ENCODE measurements around the gene RAB7A. TPM values are rescaled to one million over a fixed set of nuclear protein-coding genes. Genes with fewer than 3 reads are reported as not detected.
A peak's percentile ranks its signal among the peaks of the same experiment; 100 is the strongest.

The RAB7A gene
- total and polyA plus RNA-seq, 2 experiments from 2014 or later: 71.3 to 255 TPM

DNA sequence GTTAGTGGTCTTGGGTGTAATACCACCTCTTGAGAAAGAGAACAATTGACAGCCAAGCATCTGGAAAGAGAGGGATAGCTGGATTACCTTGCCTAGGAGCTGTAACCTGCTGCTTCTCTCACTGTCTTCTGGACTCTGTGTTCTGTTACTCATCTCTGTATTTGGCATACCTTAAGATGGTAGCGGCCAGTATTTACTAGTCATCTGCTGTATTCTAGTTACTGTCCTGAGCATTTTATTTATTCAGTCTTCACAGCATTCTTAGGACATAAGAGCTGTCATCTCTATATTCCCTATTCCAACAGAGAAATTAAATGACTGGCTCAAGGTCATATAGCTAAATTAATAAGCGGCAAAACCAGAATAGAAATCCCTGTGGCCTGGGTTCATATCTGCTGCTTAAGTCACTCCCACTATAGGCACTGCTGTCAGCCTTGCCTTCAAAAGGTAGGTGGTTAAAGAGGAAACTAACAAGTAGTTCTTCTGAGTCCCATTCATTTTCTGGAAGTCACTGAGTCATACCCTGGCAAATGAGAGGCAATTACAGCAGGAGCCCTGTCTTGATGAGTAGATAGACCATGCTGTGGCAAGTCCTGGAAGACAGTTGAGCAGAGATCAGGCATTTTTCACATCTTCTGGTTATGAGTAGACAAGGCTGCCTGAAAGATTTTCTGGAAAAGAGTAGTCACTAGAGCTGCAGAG lies 68.2 kb downstream of the RAB7A start:
- no peaks in the 10 kb centered on the region for H3K9me2 ChIP-seq (ENCODE audit: insufficient read depth)
- TF ChIP-seq EZH2 (IDR thresholded peaks at IDR 0.05; ENCODE audit: insufficient read depth, poor library complexity, severe bottlenecking) (no peak), EZH2phosphoT487 (IDR thresholded peaks at IDR 0.05; ENCODE audit: insufficient read depth, low read depth) (no peak)
- H3K4me2 ChIP-seq (ENCODE audit: unreplicated experiment): peak overlapping the region; percentile 56
- in situ Hi-C loops (cut with MboI): no loop called here
- H2AFZ ChIP-seq: no peak overlapping the region
- H3K9ac ChIP-seq: peak overlapping the region; percentile 47
- H3K27me3 ChIP-seq (replicated peaks; ENCODE audit: insufficient read depth): no peaks in the 10 kb centered on the region
- H3F3A ChIP-seq (ENCODE audit: insufficient read depth): peaks cover 40% of the 10 kb centered on the region
- no peaks in the 10 kb centered on the region for H3K9me3 ChIP-seq (ENCODE audit: low read depth)
- H3K4me1 ChIP-seq (ENCODE audit: insufficient read depth): peaks cover 22% of the 10 kb centered on the region
- H4K20me1 ChIP-seq (ENCODE audit: insufficient read depth): peaks cover 27% of the 10 kb centered on the region
- H3K4me3 ChIP-seq: no peak overlapping the region; the same call in 1 of the 2 replicates
- WGBS, 2 experiments (ENCODE audit: low coverage in 1 of 2, low lambda C conversion rate in 2 of 2, missing lambda C conversion rate in 2 of 2): 32 to 44% methylated on average over 2 of the region's 2 CpGs
- H3K79me2 ChIP-seq (ENCODE audit: insufficient read depth): peaks cover 94% of the 10 kb centered on the region
- peak; percentile 94 for DNase-seq
- H3K36me3 ChIP-seq (ENCODE audit: low read depth): peaks cover 26% of the 10 kb centered on the region
- peak overlapping the region; percentile 79 for H3K27ac ChIP-seq

DNA sequence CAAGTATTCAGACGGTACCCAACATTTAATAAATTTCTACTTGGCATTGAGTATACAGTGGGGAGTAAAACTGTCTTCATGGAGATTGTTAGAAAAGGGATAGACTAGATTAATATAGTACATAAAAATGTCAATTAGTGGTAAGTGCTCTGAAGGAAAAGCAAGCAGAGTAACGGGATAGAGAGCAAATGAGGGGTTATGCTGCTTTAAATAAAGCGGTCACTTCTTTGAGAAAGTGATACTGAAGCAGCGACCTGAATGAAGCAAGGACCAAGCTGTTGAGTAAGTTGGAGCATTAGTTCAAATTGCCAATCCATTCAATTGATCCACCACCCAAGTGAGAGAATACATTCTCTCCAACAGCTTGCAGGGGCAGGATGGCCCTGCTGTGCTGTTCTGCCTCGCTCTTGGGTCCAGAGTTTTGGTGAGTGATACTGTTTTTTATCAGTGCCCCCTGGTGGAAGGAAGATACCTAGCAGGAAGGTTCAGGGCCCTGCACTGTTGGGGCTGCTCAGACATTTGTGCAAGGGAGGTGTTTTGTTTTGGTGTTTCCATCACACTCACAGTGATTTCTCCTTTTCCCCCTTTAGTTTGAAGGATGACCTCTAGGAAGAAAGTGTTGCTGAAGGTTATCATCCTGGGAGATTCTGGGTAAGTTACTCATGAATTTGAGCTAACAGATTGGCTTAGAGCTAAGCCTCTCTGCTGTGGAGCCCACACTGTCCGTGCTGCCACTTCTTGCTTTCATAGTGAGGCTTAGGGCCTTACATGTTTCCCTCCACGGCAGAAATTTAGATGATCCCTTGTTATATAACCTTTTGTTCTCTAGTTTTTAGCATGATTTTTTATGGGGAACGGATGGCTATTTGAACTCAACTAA lies 69.0 kb downstream of the RAB7A start:
- 56 to 57% methylated on average over 8 of the region's 8 CpGs for WGBS, 2 experiments (ENCODE audit: low coverage in 1 of 2, low lambda C conversion rate in 2 of 2, missing lambda C conversion rate in 2 of 2)
- in situ Hi-C loops (cut with MboI): no loop called here
- DNase-seq: peak; percentile 82
- H3K4me2 ChIP-seq (ENCODE audit: unreplicated experiment): peak overlapping the region; percentile 56
- H3K27ac ChIP-seq: peak overlapping the region; percentile 79
- no peaks in the 10 kb centered on the region for H3K9me2 ChIP-seq (ENCODE audit: insufficient read depth)
- peaks cover 22% of the 10 kb centered on the region for H3K4me1 ChIP-seq (ENCODE audit: insufficient read depth)
- H3K36me3 ChIP-seq (ENCODE audit: low read depth): peaks cover 34% of the 10 kb centered on the region
- peaks cover 40% of the 10 kb centered on the region for H3F3A ChIP-seq (ENCODE audit: insufficient read depth)
- peaks cover 19% of the 10 kb centered on the region for H4K20me1 ChIP-seq (ENCODE audit: insufficient read depth)
- TF ChIP-seq EZH2phosphoT487 (IDR thresholded peaks at IDR 0.05; ENCODE audit: insufficient read depth, low read depth): no peak
- TF ChIP-seq EZH2 (IDR thresholded peaks at IDR 0.05; ENCODE audit: insufficient read depth, poor library complexity, severe bottlenecking): no peak
- no peaks in the 10 kb centered on the region for H3K27me3 ChIP-seq (replicated peaks; ENCODE audit: insufficient read depth)
- H3K79me2 ChIP-seq (ENCODE audit: insufficient read depth): peaks cover 94% of the 10 kb centered on the region
- peak overlapping the region; percentile 42 for H3K4me3 ChIP-seq
- H3K9me3 ChIP-seq (ENCODE audit: low read depth): no peaks in the 10 kb centered on the region
- peak overlapping the region; percentile 47 for H3K9ac ChIP-seq
- no peak overlapping the region for H2AFZ ChIP-seq

DNA sequence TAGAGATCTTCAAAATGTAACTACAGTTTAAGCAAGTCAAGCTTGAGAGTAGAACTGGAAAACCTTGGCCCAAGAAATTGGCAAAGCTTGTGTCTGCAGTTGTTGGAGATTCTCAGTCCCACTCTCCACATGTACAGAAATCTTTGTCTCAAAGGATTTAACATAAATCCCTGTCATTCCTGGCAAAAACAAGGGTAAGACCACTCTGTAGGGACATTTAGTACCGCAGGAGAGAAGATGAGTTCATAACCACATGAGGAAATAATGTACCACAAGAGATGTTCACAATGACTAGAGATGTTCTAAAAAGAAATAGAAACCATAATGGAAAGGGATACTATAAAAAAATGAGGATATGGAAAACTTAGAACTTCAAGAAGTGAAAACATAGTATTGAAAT lies 73.7 kb downstream of the RAB7A start:
- in situ Hi-C loops (cut with MboI): no loop called here
- H3K79me2 ChIP-seq (ENCODE audit: insufficient read depth): peaks cover 94% of the 10 kb centered on the region

More for the DNA sequence above, 73.7 kb downstream of the RAB7A start:
- Histone ChIP-seq H3K9me2 (ENCODE audit: insufficient read depth) (no peaks in the 10 kb centered on the region), H3F3A (ENCODE audit: insufficient read depth) (peaks cover 26% of the 10 kb centered on the region), H3K9ac (no peak overlapping the region), H3K27ac (no peak overlapping the region), H3K4me3 (no peak overlapping the region), H3K4me1 (ENCODE audit: insufficient read depth) (peaks cover 17% of the 10 kb centered on the region), H3K27me3 (replicated peaks; ENCODE audit: insufficient read depth) (no peaks in the 10 kb centered on the region), H2AFZ (no peak overlapping the region), H3K4me2 (ENCODE audit: unreplicated experiment) (no peak overlapping the region), H3K9me3 (ENCODE audit: low read depth) (no peaks in the 10 kb centered on the region), H3K36me3 (ENCODE audit: low read depth) (peaks cover 39% of the 10 kb centered on the region), H4K20me1 (ENCODE audit: insufficient read depth) (peaks cover 2% of the 10 kb centered on the region; the same call in 1 of the 2 replicates)
- no peak for DNase-seq
- TF ChIP-seq EZH2phosphoT487 (IDR thresholded peaks at IDR 0.05; ENCODE audit: insufficient read depth, low read depth) (no peak), EZH2 (IDR thresholded peaks at IDR 0.05; ENCODE audit: insufficient read depth, poor library complexity, severe bottlenecking) (no peak)
- WGBS, 2 experiments (ENCODE audit: low coverage in 1 of 2, low lambda C conversion rate in 2 of 2, missing lambda C conversion rate in 2 of 2): 100% methylated on average over 1 of the region's 1 CpG
